IPS-20b (cell line): Measurements from ENCODE around the gene RARRES1.
"Not testable (repeated sequence)": the region's sequence is repeated elsewhere in the genome, so short reads cannot be mapped to it uniquely, and the experiment has no call there.

Experiments
- H3K27ac ChIP-seq: one replicate; pipeline ENCODE4 v1.5.1; 2013; ENCODE audit warnings: low read length
- H3K27me3 ChIP-seq: 2 replicates; pipeline ENCODE4 v1.6.1; 2013; ENCODE audit warnings: mild to moderate bottlenecking, low read length, inconsistent platforms; ENCODE audit not compliant: insufficient read depth
- H3K36me3 ChIP-seq: 2 replicates; pipeline ENCODE4 v1.6.1; 2013; ENCODE audit warnings: low read depth, mild to moderate bottlenecking, inconsistent platforms, low read length, moderate library complexity; ENCODE audit not compliant: insufficient read depth
- H3K4me1 ChIP-seq: 2 replicates; pipeline ENCODE4 v1.6.1; 2013; ENCODE audit warnings: mild to moderate bottlenecking, control low read depth, inconsistent platforms, low read length, moderate library complexity; ENCODE audit not compliant: insufficient read depth
- H3K4me3 ChIP-seq: 2 replicates; pipeline ENCODE4 v1.5.1; 2013; ENCODE audit warnings: mild to moderate bottlenecking, low read length, inconsistent platforms
- H3K9ac ChIP-seq: 2 replicates; pipeline ENCODE4 v1.6.1; 2013; ENCODE audit warnings: low read depth, mild to moderate bottlenecking, inconsistent platforms, low read length, moderate library complexity
- H3K9me3 ChIP-seq: 2 replicates; pipeline ENCODE4 v1.6.1; 2013; ENCODE audit warnings: mild to moderate bottlenecking, low read depth, low read length, inconsistent platforms; ENCODE audit not compliant: insufficient read depth

RARRES1 gene

DNA sequence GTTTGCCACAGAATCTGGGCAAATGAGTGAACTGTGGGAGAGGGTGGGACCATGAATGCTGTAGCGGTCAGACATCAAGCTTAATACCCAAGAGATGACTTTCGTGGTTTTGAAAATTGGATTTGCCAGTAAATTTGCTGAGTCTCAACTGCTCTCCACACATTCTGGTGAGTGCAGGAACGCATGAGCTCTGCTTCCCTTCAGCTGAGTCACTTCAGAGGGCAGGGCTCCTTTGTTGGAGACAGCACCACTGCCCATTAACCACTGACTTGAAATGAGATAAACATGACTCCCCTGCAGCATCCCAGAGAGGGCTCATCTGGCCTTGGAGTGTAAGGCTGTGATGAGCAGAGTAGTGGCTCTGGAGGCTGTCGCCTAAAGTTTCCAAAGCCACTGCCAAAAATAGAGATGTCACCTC is 22.6 kb downstream of the RARRES1 start:
- Histone ChIP-seq H3K27me3 (no peaks in the 10 kb centered on the region), H3K4me1 (peaks cover 7% of the 10 kb centered on the region), H3K36me3 (peaks cover 35% of the 10 kb centered on the region), H3K27ac (no peak overlapping the region), H3K4me3 (no peak overlapping the region), H3K9me3 (no peaks in the 10 kb centered on the region), H3K9ac (no peak overlapping the region)

DNA sequence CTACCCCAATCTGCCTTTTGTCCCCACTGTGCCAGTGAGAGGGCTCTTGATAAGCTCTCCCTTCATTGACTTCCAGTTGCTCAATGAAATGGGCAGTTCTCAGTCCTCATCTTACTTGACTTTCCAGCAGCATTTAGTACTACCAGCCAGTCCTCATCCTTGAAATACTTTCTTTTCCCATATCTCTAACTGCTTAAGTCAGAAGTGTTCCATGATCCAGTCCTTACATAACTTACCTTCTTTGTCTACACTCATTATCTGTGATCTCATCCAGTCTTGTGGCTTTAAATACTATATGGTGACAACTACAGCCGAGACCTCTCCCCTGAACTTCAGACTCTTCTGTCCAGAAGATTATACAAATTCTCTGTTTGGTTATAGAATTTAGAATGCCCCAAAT is 28.7 kb downstream of the RARRES1 start:
- no peaks in the 10 kb centered on the region for H3K27me3 ChIP-seq
- H3K4me3 ChIP-seq, result no peak overlapping the region
- H3K4me1 ChIP-seq, result no peaks in the 10 kb centered on the region
- H3K9ac ChIP-seq, result no peak overlapping the region
- H3K36me3 ChIP-seq, result peaks cover 9% of the 10 kb centered on the region; the same call in 1 of the 2 replicates
- H3K27ac ChIP-seq, result no peak overlapping the region
- no peaks in the 10 kb centered on the region for H3K9me3 ChIP-seq

DNA sequence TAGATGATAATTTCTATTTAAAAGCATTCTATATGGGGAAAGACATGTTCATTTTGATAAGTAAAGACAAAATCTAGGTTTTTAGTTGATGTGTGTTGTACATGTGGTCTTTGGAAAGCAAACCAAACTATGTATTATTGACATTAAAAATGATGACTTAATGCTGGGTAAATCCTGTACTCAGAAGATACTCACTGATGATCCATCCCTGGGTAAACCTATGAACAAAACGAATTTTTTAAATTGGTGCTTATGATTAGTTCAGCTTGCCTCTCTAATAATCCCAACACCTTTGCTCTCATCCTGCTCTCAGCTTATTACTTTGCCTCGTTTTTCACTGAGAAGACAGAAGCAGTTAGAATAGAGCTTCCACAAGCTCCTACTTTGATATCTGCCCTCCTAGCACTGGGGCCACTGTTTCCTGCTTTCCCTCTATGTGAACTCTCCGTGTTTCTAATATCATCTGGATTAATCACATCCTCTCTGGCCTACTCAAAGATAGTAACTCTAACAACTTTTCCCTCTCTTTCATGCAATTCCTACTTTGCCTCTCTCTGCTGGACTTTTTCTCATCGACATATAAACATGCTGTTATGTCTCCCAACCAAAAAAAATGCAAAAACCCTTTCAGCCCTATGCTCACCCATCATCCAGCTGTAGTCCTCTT is 29.3 kb downstream of the RARRES1 start:
- Histone ChIP-seq H3K9ac (no peak overlapping the region), H3K9me3 (no peaks in the 10 kb centered on the region), H3K36me3 (peaks cover 8% of the 10 kb centered on the region; the same call in 1 of the 2 replicates), H3K27ac (no peak overlapping the region), H3K4me1 (no peaks in the 10 kb centered on the region), H3K27me3 (no peaks in the 10 kb centered on the region), H3K4me3 (no peak overlapping the region)

DNA sequence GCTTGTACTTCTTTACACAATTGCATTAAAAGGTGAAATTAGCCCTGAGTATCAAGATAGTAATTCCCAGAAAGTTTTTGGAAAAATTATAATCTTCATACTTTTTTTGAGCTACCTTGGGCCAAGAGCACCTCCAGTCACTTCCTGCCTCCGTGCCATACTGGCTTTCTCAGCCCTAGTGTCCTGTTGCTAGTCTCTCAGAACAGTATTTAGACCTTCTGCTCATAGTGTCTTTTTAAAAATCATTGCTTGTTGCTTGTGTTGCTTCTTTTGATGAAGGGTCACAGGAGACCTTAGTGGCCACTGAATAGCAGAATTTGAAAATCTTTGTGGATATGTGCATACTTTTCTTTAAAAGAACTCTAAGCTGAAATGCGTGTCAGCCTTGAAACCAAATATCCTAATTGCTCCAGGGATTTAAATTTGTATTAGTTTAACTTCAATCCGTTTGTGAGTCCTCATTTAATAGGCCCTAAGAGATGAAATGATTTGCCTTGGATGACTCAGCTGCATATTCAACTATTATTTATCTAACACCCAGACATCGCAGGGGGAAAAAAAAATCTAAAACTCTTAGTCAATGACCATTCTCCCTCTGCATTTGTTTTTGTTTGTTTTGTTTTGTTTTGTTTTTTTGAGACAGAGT is 30.7 kb downstream of the RARRES1 start:
- peaks cover 3% of the 10 kb centered on the region; the same call in 1 of the 2 replicates for H3K36me3 ChIP-seq
- H3K9me3 ChIP-seq, result no peaks in the 10 kb centered on the region
- H3K27ac ChIP-seq, result no peak overlapping the region
- H3K27me3 ChIP-seq, result no peaks in the 10 kb centered on the region
- H3K4me3 ChIP-seq, result no peak overlapping the region
- H3K9ac ChIP-seq, result no peak overlapping the region
- H3K4me1 ChIP-seq, result no peaks in the 10 kb centered on the region

DNA sequence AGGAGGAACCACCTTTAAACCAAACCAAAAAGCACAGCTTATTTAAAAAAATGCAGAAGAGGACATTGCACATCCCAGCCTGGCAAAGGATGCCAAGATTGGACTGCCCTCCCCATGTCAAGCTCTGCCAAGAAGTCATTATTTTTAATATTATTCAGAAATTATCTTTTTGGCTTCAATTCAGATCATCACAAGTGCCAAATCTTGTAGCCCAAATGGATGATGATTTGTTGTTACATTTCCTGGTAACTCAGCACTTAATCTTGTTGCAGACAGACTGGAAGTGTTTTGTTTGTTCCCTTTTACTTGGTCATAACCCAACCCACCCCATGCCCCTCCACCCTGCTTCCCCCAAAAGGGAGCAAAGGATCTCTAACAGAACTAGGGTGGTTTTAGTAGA is 31.7 kb downstream of the RARRES1 start:
- no peak overlapping the region for H3K27ac ChIP-seq
- H3K36me3 ChIP-seq, result peaks cover 3% of the 10 kb centered on the region; the same call in 1 of the 2 replicates
- no peaks in the 10 kb centered on the region for H3K27me3 ChIP-seq
- no peak overlapping the region for H3K4me3 ChIP-seq
- H3K4me1 ChIP-seq, result no peaks in the 10 kb centered on the region
- H3K9me3 ChIP-seq, result no peaks in the 10 kb centered on the region
- H3K9ac ChIP-seq, result no peak overlapping the region

DNA sequence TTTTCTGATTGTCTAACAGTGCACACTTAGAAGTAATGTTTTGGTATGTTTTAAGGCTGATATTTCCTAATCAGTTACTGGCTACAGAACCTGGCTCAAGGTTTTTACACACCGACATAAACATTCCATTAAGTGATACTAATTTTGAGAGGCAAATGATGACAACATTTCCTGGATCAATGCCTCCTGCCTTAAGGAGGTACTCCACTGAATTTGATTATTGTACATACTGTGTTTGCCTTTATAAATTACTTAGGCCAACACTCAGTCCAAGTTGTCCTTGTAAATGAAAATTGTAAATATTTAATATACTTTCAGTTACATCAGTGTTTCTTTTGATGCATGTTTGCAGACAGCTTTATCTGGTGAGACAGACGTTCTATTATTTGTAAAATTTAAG is 35.6 kb downstream of the RARRES1 start:
- Histone ChIP-seq H3K9ac (no peak overlapping the region), H3K36me3 (peaks cover 27% of the 10 kb centered on the region; the same call in 1 of the 2 replicates), H3K4me1 (no peaks in the 10 kb centered on the region), H3K4me3 (no peak overlapping the region), H3K9me3 (no peaks in the 10 kb centered on the region), H3K27ac (no peak overlapping the region), H3K27me3 (no peaks in the 10 kb centered on the region)

DNA sequence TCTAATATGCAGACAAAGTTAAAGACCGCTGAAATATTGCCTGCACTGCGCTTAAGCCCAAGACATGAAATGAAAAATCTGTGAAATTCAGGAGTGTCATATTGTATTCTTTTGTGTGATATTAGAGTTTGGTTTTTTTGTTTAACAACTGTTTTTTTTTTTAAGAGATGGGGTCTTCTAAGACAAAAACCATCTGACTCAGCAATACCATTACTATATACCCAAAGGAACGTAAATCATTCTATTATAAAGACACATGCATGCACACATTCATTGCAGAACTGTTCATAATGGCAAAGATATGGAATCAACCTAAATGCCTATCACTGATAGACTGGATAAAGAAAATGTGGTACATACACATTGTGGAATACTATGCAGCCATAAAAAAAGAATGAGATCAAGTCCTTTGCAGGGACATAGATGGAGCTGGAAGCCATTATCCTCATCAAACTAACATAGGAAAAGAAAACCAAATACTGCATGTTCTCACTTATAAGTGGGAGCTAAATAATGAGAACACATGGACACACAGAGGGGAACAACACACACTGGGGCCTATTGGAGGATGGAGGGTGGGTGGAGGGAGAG is 38.3 kb downstream of the RARRES1 start:
- H3K4me1 ChIP-seq, H3K9ac ChIP-seq, H3K9me3 ChIP-seq, H3K27ac ChIP-seq, H3K4me3 ChIP-seq, H3K27me3 ChIP-seq: not testable (repeated sequence)
- H3K36me3 ChIP-seq, result peaks cover 37% of the 10 kb centered on the region

DNA sequence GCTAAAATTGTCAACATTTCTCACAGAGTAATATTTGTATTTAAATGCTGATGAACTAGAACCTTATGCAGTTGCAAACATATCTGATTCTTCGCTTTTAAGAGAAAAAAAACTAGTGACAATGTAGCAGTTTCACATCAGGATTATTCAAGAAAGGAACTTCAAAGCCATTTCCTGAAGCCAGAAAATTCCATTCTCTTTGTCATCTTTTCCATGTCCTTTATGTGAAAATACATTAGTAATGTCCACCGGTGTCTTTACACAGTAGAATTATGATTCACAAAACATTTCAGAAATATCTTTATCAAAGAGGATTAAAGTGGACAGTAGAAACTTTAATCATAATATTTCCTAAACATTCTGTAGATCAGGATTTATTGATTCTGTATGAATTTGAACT is 47.1 kb downstream of the RARRES1 start:
- H3K9me3 ChIP-seq, result no peaks in the 10 kb centered on the region
- H3K27me3 ChIP-seq, result no peaks in the 10 kb centered on the region
- H3K4me1 ChIP-seq, result no peaks in the 10 kb centered on the region
- no peak overlapping the region for H3K4me3 ChIP-seq
- no peak overlapping the region for H3K27ac ChIP-seq
- H3K36me3 ChIP-seq, result peaks cover 24% of the 10 kb centered on the region; the same call in 1 of the 2 replicates
- no peak overlapping the region for H3K9ac ChIP-seq

DNA sequence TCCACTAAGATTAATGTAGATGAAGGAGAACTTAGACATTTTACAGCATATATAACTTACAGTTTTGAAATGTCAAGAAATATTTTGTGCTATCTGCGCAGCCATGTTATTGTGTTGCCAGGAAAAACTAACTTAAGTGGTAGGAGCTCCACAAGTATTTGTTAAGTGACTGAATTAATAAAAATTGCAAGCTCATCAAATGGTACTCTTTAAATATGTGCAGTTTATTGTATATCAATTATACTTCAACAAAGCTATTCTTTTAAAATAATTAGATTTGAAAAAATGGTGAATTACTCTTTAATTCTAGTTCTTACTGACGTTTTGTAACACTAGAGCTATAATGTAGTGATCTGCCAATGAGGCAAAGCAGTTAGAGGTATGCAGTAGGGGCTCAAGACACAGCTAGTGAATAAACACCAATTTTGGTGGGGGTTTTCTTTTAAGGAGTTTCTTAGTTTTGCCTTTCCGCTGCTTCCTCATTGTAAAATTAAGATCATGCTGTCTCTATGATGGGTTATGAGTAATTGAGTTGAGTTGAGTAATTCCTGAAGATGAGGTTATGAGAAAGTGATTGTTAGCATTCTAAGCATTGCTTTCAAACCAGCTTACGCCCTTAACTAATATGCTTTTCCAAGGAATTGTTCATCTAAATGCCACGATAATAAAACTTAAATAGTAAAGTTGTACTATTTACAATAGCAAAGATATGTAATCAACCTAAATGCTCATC is 48.9 kb downstream of the RARRES1 start:
- Histone ChIP-seq H3K36me3 (peaks cover 24% of the 10 kb centered on the region; the same call in 1 of the 2 replicates), H3K27me3 (no peaks in the 10 kb centered on the region), H3K27ac (no peak overlapping the region), H3K4me1 (no peaks in the 10 kb centered on the region), H3K9ac (no peak overlapping the region), H3K4me3 (no peak overlapping the region), H3K9me3 (no peaks in the 10 kb centered on the region)

DNA sequence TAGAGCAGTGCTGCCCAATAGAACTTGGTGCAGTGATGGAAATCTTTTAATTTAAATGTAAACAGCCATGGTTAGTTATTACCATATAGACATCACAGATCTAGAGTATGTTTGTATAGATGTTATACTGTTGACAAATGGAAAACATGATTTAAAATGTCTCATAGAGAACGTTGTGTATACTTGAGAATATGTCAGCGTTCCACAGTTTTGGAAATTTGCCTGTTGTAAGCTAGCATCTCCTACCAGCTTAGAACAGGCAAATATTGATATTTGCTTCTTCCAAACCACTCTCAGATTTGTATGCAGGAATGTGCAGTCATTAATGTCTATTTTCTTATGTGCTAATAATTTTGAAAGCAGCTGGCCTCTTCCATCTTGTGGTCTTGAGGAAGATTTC is 51.4 kb downstream of the RARRES1 start:
- H3K27me3 ChIP-seq, result no peaks in the 10 kb centered on the region
- no peak overlapping the region for H3K4me3 ChIP-seq
- H3K36me3 ChIP-seq, result peaks cover 26% of the 10 kb centered on the region; the same call in 1 of the 2 replicates
- no peaks in the 10 kb centered on the region for H3K4me1 ChIP-seq
- H3K9me3 ChIP-seq, result no peaks in the 10 kb centered on the region
- no peak overlapping the region for H3K9ac ChIP-seq
- no peak overlapping the region for H3K27ac ChIP-seq

DNA sequence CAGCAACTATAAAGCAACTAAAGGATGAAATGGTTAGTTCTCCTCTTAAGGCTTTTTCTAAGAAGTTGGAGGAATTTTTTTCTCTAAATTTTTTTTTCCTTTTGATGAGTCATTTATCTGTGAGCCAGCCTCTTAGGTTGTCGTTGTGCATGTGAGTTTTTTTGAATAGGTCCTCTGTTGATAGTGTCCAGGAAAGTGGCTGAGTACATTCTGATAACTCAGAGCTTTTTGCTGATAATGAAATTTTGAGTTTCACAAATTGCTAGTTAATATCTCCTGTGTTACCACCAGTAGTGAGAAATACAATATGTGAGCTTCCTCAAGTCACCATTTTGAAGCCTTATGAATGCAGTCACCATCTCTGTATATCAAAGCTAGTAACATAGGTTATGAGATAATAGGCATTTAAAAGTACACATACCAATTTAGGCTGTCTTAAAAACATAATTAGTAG is 52.7 kb downstream of the RARRES1 start:
- Histone ChIP-seq H3K27ac (no peak overlapping the region), H3K9ac (no peak overlapping the region)

More for the DNA sequence above, 52.7 kb downstream of the RARRES1 start:
- Histone ChIP-seq H3K4me3 (no peak overlapping the region), H3K27me3 (no peaks in the 10 kb centered on the region), H3K9me3 (no peaks in the 10 kb centered on the region), H3K36me3 (peaks cover 16% of the 10 kb centered on the region; the same call in 1 of the 2 replicates), H3K4me1 (no peaks in the 10 kb centered on the region)
